Naive thymus-derived CD8-positive, alpha-beta T cell (primary cell): ENCODE measurements around the gene C11orf98. TPM values are rescaled to one million over a fixed set of nuclear protein-coding genes. Genes with fewer than 3 reads are reported as not detected.
"Not testable (repeated sequence)": the region's sequence is repeated elsewhere in the genome, so short reads cannot be mapped to it uniquely, and the experiment has no call there.

ENCODE experiments used
- ATAC-seq, 2 donors: fragments of 150-1000 bp; cut with Tn5 transposase in 1 of 2; sonication (Bioruptor Pico), chemical (Tn5 transposase) in 1 of 2; 1 replicate in 1 of 2; 2 replicates in 1 of 2; pipeline ENCODE4 v1.10.0; 2021; ENCODE audit warnings: mild to moderate bottlenecking in 2 of 2, moderate library complexity in 2 of 2
- POLR2A ChIA-PET: fragments of 350-600 bp; sonication (Branson Sonifier 250); formaldehyde crosslinking; loops from one replicate; lab custom pipeline; 2021; ENCODE audit warnings: antibody characterized with exemption; lab: Charles Lee
- DNase-seq, 10 donors: peaks; one replicate each; pipeline versions ENCODE4 v3.0.0 to v3.0.0-alpha.2; 2020 to 2022
- H3K27ac Mint-ChIP-seq, 10 donors: one replicate each; pipeline ENCODE4 v1.8.0; 2020 to 2022; ENCODE audit warnings: mild to moderate bottlenecking in 10 of 10, mixed read lengths in 10 of 10, moderate library complexity in 4 of 10, inconsistent platforms in 1 of 10
- H3K27me3 Mint-ChIP-seq, 5 donors: one replicate each; pipeline ENCODE4 v1.8.0; 2021 to 2022; ENCODE audit warnings: mixed read lengths in 5 of 5
- H3K36me3 Mint-ChIP-seq, 3 donors: one replicate each; pipeline ENCODE4 v1.8.0; 2020 to 2022; ENCODE audit warnings: mixed read lengths in 3 of 3, mild to moderate bottlenecking in 2 of 3, inconsistent platforms in 1 of 3
- H3K4me1 Mint-ChIP-seq, 4 donors: one replicate each; pipeline ENCODE4 v1.8.0; 2021 to 2022; ENCODE audit warnings: mixed read lengths in 4 of 4
- H3K4me3 Mint-ChIP-seq, 10 donors: one replicate each; pipeline ENCODE4 v1.8.0; 2020 to 2022; ENCODE audit warnings: mild to moderate bottlenecking in 10 of 10, mixed read lengths in 10 of 10, moderate library complexity in 6 of 10, inconsistent platforms in 1 of 10
- H3K9me3 Mint-ChIP-seq, 9 donors: one replicate each; pipeline ENCODE4 v1.8.0; 2020 to 2022; ENCODE audit warnings: mixed read lengths in 9 of 9, mild to moderate bottlenecking in 3 of 9, inconsistent platforms in 1 of 9, moderate library complexity in 1 of 9
- polyA plus RNA-seq, 3 donors: library from polyadenylated mRNA; unstranded; fragments of 300-500 nt; fragmentation: Illumina TruSeq; gene quantifications; one replicate each; pipeline ENCODE4 v1.2.3, GENCODE V29; 2021
- total RNA-seq, 8 experiments: library from RNA in 2 of 8; stranded (reverse) in 2 of 8; gene quantifications; one replicate each; pipeline ENCODE4 v1.2.3 and lab custom pipeline; 2021 to 2026

C11orf98 gene
- total and polyA plus RNA-seq, 5 experiments from 2014 or later = 51.8 to 149 (median 99.9) TPM

GRCh38 chr11:62705880-62706849 is 41.2 kb upstream of the C11orf98 start:
- Mint-ChIP-seq H3K27ac (peak overlapping the region; percentile 88 to 100 (median 96)), H3K4me3 (peak overlapping the region; percentile 85 to 95 (median 90)), H3K4me1 (peaks cover 24 to 56% (median 42%) of the 10 kb centered on the region in 4 donors), H3K36me3 (peaks cover 0 to 22% (median 1%) of the 10 kb centered on the region in 3 donors), H3K27me3 (no peaks in the 10 kb centered on the region), H3K9me3 (no peaks in the 10 kb centered on the region)
- peak; percentile 89 to 98 (median 94) for DNase-seq
- POLR2A ChIA-PET = interaction anchor here (0.5 to 14.8 kb wide), 24 partner anchors 10 to 175 kb away, joined by 3 to 263 read pairs (median 7); partner anchors contain the start of genes C11orf98, CSKMT, EEF1G and EML3
- ATAC-seq = peak; percentile 62

GRCh38 chr11:62705413-62705812 is 40.4 kb upstream of the C11orf98 start:
- peak overlapping the region; percentile 85 to 95 (median 90) for H3K4me3 Mint-ChIP-seq
- peaks cover 0 to 19% (median 0%) of the 10 kb centered on the region in 3 donors for H3K36me3 Mint-ChIP-seq
- DNase-seq (no peak), ATAC-seq (no peak)
- no peaks in the 10 kb centered on the region for H3K9me3 Mint-ChIP-seq
- POLR2A ChIA-PET = interaction anchor here (1.0 to 14.8 kb wide), 16 partner anchors 22 to 150 kb away, joined by 3 to 263 read pairs (median 26); partner anchors contain the start of genes C11orf98, CSKMT, EEF1G and EML3
- no peaks in the 10 kb centered on the region for H3K27me3 Mint-ChIP-seq
- peaks cover 24 to 55% (median 42%) of the 10 kb centered on the region in 4 donors for H3K4me1 Mint-ChIP-seq
- H3K27ac Mint-ChIP-seq = peak overlapping the region; percentile 86 to 100 (median 95)

GRCh38 chr11:62703921-62704320 is 38.9 kb upstream of the C11orf98 start:
- H3K4me1 Mint-ChIP-seq = peaks cover 23 to 43% (median 36%) of the 10 kb centered on the region in 4 donors
- H3K36me3 Mint-ChIP-seq = peaks cover 0 to 18% (median 0%) of the 10 kb centered on the region in 3 donors
- H3K27me3 Mint-ChIP-seq, DNase-seq, ATAC-seq, H3K9me3 Mint-ChIP-seq, H3K4me3 Mint-ChIP-seq: not testable (repeated sequence)
- H3K27ac Mint-ChIP-seq = peak overlapping the region in 1 of 10 donors; percentile 25
- POLR2A ChIA-PET = interaction anchor here (0.6 to 14.8 kb wide), 10 partner anchors 10 to 312 kb away, joined by 3 to 263 read pairs (median 5); partner anchors contain the start of genes HNRNPUL2, INTS5, TTC9C and TUT1

- Mint-ChIP-seq H3K4me3 (no peak overlapping the region), H3K4me1 (peaks cover 16 to 26% (median 20%) of the 10 kb centered on the region in 4 donors), H3K9me3 (no peaks in the 10 kb centered on the region), H3K27ac (peak overlapping the region in 1 of 10 donors; percentile 67), H3K36me3 (peaks cover 0 to 22% (median 0%) of the 10 kb centered on the region in 3 donors), H3K27me3 (no peaks in the 10 kb centered on the region)
- ATAC-seq (no peak), DNase-seq (no peak)
- POLR2A ChIA-PET = interaction anchor here (0.6 to 1.4 kb wide), 3 partner anchors 76 to 125 kb away, joined by 3 to 5 read pairs (median 4); partner anchors contain the start of gene TUT1
Observed at GRCh38 chr11:62702246-62702645, 37.2 kb upstream of the C11orf98 start.

- POLR2A ChIA-PET = interaction anchor here (0.6 to 3.7 kb wide), 13 partner anchors 9 to 270 kb away, joined by 3 to 20 read pairs (median 6); partner anchors contain the start of genes C11orf98, CSKMT, GANAB and INTS5
- Mint-ChIP-seq H3K4me3 (no peak overlapping the region), H3K4me1 (peaks cover 5 to 9% (median 7%) of the 10 kb centered on the region in 4 donors), H3K36me3 (peaks cover 0 to 34% (median 3%) of the 10 kb centered on the region in 3 donors), H3K27ac (peak overlapping the region in 5 of 10 donors; percentile 14 to 70 (median 43)), H3K9me3 (no peaks in the 10 kb centered on the region), H3K27me3 (no peaks in the 10 kb centered on the region)
- DNase-seq = peak; percentile 61 to 90 (median 74)
- ATAC-seq = peak; percentile 84 to 97
Observed at GRCh38 chr11:62694455-62695167, 29.6 kb upstream of the C11orf98 start.

- ATAC-seq, DNase-seq, H3K4me1 Mint-ChIP-seq, H3K27me3 Mint-ChIP-seq, H3K4me3 Mint-ChIP-seq, H3K27ac Mint-ChIP-seq, H3K9me3 Mint-ChIP-seq: not testable (repeated sequence)
- H3K36me3 Mint-ChIP-seq = peaks cover 0 to 35% (median 3%) of the 10 kb centered on the region in 3 donors
- POLR2A ChIA-PET = interaction anchor here (1.3 to 3.7 kb wide), 7 partner anchors 10 to 102 kb away, joined by 3 to 20 read pairs (median 7); partner anchors contain the start of genes C11orf98, CSKMT, LBHD1 and TUT1
Observed at GRCh38 chr11:62693624-62694023, 28.6 kb upstream of the C11orf98 start.

GRCh38 chr11:62689421-62690183 is 24.6 kb upstream of the C11orf98 start, which contains the start of gene LRRN4CL:
Gene LRRN4CL, minus strand, starts transcription at chr11:62689530. Its CDS starts 1,022 bp downstream, at chr11:62688508.
- ATAC-seq (no peak), DNase-seq (no peak)
- Mint-ChIP-seq H3K9me3 (no peaks in the 10 kb centered on the region), H3K4me1 (peaks cover under 1 to 3% (median 2%) of the 10 kb centered on the region in 4 donors), H3K27me3 (peaks cover 0 to 18% (median 4%) of the 10 kb centered on the region in 5 donors), H3K4me3 (peak within 1 kb of the TSS in 1 of 10 donors; percentile 29), H3K36me3 (peaks cover 0 to 30% (median 3%) of the 10 kb centered on the region in 3 donors), H3K27ac (peak within 1 kb of the TSS in 3 of 10 donors; percentile 12 to 55 (median 24))
- POLR2A ChIA-PET = interaction anchor here (0.5 to 1.9 kb wide), 8 partner anchors 15 to 116 kb away, joined by 3 to 7 read pairs (median 3); partner anchors contain the start of genes C11orf98, CSKMT, EEF1G and INTS5

- POLR2A ChIA-PET = interaction anchor here (0.5 to 1.4 kb wide), 8 partner anchors 9 to 305 kb away, joined by 3 to 5 read pairs (median 3); partner anchors contain the start of genes EEF1G, INTS5, LBHD1 and UQCC3
- DNase-seq = no peak
- Mint-ChIP-seq H3K9me3 (no peaks in the 10 kb centered on the region), H3K36me3 (peaks cover 0 to 29% (median 3%) of the 10 kb centered on the region in 3 donors), H3K4me3 (no peak overlapping the region), H3K27ac (peak overlapping the region in 2 of 10 donors; percentile 12 to 24), H3K4me1 (no peaks in the 10 kb centered on the region), H3K27me3 (peaks cover 0 to 18% (median 4%) of the 10 kb centered on the region in 5 donors)
- no peak for ATAC-seq
Observed at GRCh38 chr11:62688491-62688890, 23.5 kb upstream of the C11orf98 start.

GRCh38 chr11:62687508-62688396 is 22.7 kb upstream of the C11orf98 start:
- peaks cover 0 to 18% (median 4%) of the 10 kb centered on the region in 5 donors for H3K27me3 Mint-ChIP-seq
- peaks cover 0 to 26% (median under 1%) of the 10 kb centered on the region in 3 donors for H3K36me3 Mint-ChIP-seq
- no peaks in the 10 kb centered on the region for H3K4me1 Mint-ChIP-seq
- POLR2A ChIA-PET = interaction anchor here (0.5 to 1.3 kb wide), 5 partner anchors 10 to 167 kb away, joined by 3 to 5 read pairs (median 3); partner anchors contain the start of genes LBHD1 and UQCC3
- no peak overlapping the region for H3K27ac Mint-ChIP-seq
- no peaks in the 10 kb centered on the region for H3K9me3 Mint-ChIP-seq
- H3K4me3 Mint-ChIP-seq = no peak overlapping the region
- ATAC-seq (peak in 1 of 2 donors; percentile 44), DNase-seq (no peak)

- Mint-ChIP-seq H3K27ac (no peak overlapping the region), H3K4me1 (peaks cover 10 to 24% (median 22%) of the 10 kb centered on the region in 4 donors), H3K4me3 (no peak overlapping the region), H3K36me3 (peaks cover 0 to 11% (median 0%) of the 10 kb centered on the region in 3 donors), H3K9me3 (no peaks in the 10 kb centered on the region), H3K27me3 (peaks cover 0 to 8% (median 2%) of the 10 kb centered on the region in 5 donors)
- POLR2A ChIA-PET = interaction anchor here (3.6 kb wide), 1 partner anchor 16 kb away, joined by 45 read pairs; the partner anchor contains the start of genes C11orf98 and CSKMT
- ATAC-seq (no peak), DNase-seq (no peak)
Observed at GRCh38 chr11:62682518-62682917, 17.5 kb upstream of the C11orf98 start.
